ENCODE results near the gene PYGB.

The PYGB gene

GRCh38 chr20:25247956-25248785 lies at the start of gene PYGB:
PYGB (plus strand) TSS chr20:25248085; CDS start chr20:25248179, 94 bp downstream.
- peak; percentile 78 for DNase-seq

- DNase-seq, result no peak
These were observed 49.1 kb upstream of the PYGB start for GRCh38 chr20:25198663-25199383.

- no peak for DNase-seq
These were observed 48.2 kb upstream of the PYGB start for GRCh38 chr20:25199473-25200260.

GRCh38 chr20:25203089-25203488 lies 44.8 kb upstream of the PYGB start:
- DNase-seq, result no peak

GRCh38 chr20:25203871-25204320 lies 44.0 kb upstream of the PYGB start:
- DNase-seq, result no peak

- no peak for DNase-seq
These were observed 43.2 kb upstream of the PYGB start for GRCh38 chr20:25204550-25205276.

GRCh38 chr20:25205277-25206062 lies 42.4 kb upstream of the PYGB start:
- DNase-seq, result no peak

GRCh38 chr20:25206063-25206403 lies 41.9 kb upstream of the PYGB start:
- DNase-seq, result no peak

- no peak for DNase-seq
These were observed 41.3 kb upstream of the PYGB start for GRCh38 chr20:25206548-25206947.

- DNase-seq, result no peak
These were observed 40.5 kb upstream of the PYGB start for GRCh38 chr20:25207149-25207959.

- no peak for DNase-seq
These were observed 39.8 kb upstream of the PYGB start for GRCh38 chr20:25207960-25208534.

- DNase-seq, result no peak
These were observed 38.5 kb upstream of the PYGB start for GRCh38 chr20:25209400-25209799.

GRCh38 chr20:25209911-25210310 lies 38.0 kb upstream of the PYGB start:
- no peak for DNase-seq

- no peak for DNase-seq
These were observed 36.6 kb upstream of the PYGB start for GRCh38 chr20:25211273-25211672.

- DNase-seq, result no peak
These were observed 35.6 kb upstream of the PYGB start for GRCh38 chr20:25212242-25212641.

- no peak for DNase-seq
These were observed 34.1 kb upstream of the PYGB start for GRCh38 chr20:25213566-25214425.

GRCh38 chr20:25214426-25214790 lies 33.5 kb upstream of the PYGB start:
- DNase-seq, result no peak

- DNase-seq, result no peak
These were observed 33.1 kb upstream of the PYGB start for GRCh38 chr20:25214819-25215218.

- DNase-seq, result no peak
These were observed 32.4 kb upstream of the PYGB start for GRCh38 chr20:25215521-25215920.

Measured in activated CD4-positive, alpha-beta T cell treated with anti-CD3 and anti-CD28 coated beads, Interleukin-2, amount 50 U/mL, for 16 hours (primary cell).